A204.1 (cell line): ENCODE measurements around the gene STAP1.
"Not testable (repeated sequence)": the region's sequence is repeated elsewhere in the genome, so short reads cannot be mapped to it uniquely, and the experiment has no call there.

Source experiments
- FAIRE-seq: peaks from 2 replicates; lab custom pipeline; 2012; peaks lifted over from hg19 to GRCh38; lab: Jason Lieb, UNC

STAP1 gene

GRCh38 chr4:67558493-67558892, at the start of gene STAP1:
STAP1 (plus strand) TSS chr4:67558727; CDS start chr4:67558810, 83 bp downstream.
- no peak for FAIRE-seq

GRCh38 chr4:67512501-67512900, 46.0 kb upstream of the STAP1 start:
- no peak for FAIRE-seq

- FAIRE-seq = no peak
Observed at GRCh38 chr4:67520141-67520540, 38.4 kb upstream of the STAP1 start.

- FAIRE-seq = no peak
Observed at GRCh38 chr4:67521506-67521905, 37.0 kb upstream of the STAP1 start.

GRCh38 chr4:67522230-67522629, 36.3 kb upstream of the STAP1 start:
- no peak for FAIRE-seq

- FAIRE-seq = no peak
Observed at GRCh38 chr4:67522851-67523671, 35.5 kb upstream of the STAP1 start.

GRCh38 chr4:67524140-67524539, 34.4 kb upstream of the STAP1 start:
- not testable (repeated sequence) for FAIRE-seq

- FAIRE-seq = no peak
Observed at GRCh38 chr4:67531379-67531962, 27.1 kb upstream of the STAP1 start.

- not testable (repeated sequence) for FAIRE-seq
Observed at GRCh38 chr4:67532397-67532796, 26.1 kb upstream of the STAP1 start.

- FAIRE-seq = no peak
Observed at GRCh38 chr4:67533112-67533511, 25.4 kb upstream of the STAP1 start.

GRCh38 chr4:67535280-67535840, 23.2 kb upstream of the STAP1 start:
- no peak for FAIRE-seq

- no peak for FAIRE-seq
Observed at GRCh38 chr4:67539830-67540229, 18.7 kb upstream of the STAP1 start.

- FAIRE-seq = no peak
Observed at GRCh38 chr4:67542076-67542475, 16.5 kb upstream of the STAP1 start.

- peak; percentile 93 for FAIRE-seq
Observed at GRCh38 chr4:67545199-67546003, 13.1 kb upstream of the STAP1 start, which contains the start of gene CENPC. CENPC (minus strand) TSS chr4:67545503; CDS start chr4:67545355, 148 bp downstream.

- no peak for FAIRE-seq
Observed at GRCh38 chr4:67546004-67546356, 12.5 kb upstream of the STAP1 start.

GRCh38 chr4:67546971-67547370, 11.6 kb upstream of the STAP1 start:
- FAIRE-seq = no peak

- FAIRE-seq = peak; percentile 91
Observed at GRCh38 chr4:67549123-67549522, 9.4 kb upstream of the STAP1 start.

GRCh38 chr4:67550451-67550850, 8.1 kb upstream of the STAP1 start:
- FAIRE-seq = no peak

- FAIRE-seq = no peak
Observed at GRCh38 chr4:67550857-67551256, 7.7 kb upstream of the STAP1 start.

GRCh38 chr4:67552146-67552792, 6.3 kb upstream of the STAP1 start:
- FAIRE-seq = not testable (repeated sequence)

- no peak for FAIRE-seq
Observed at GRCh38 chr4:67554096-67554495, 4.4 kb upstream of the STAP1 start.

- FAIRE-seq = no peak
Observed at GRCh38 chr4:67555447-67555846, 3.1 kb upstream of the STAP1 start.
